22Rv1 (cell line): ENCODE data around the gene TSSC4.

ENCODE experiments used
- CTCF ChIP-seq: fragments of 450-650 bp; IDR thresholded peaks from 2 replicates; pipeline ENCODE4 v1.5.1; 2017; ENCODE audit warnings: mild to moderate bottlenecking
- ZFX ChIP-seq: fragments of 450-650 bp; IDR thresholded peaks from 2 replicates; pipeline ENCODE4 v1.6.1; 2017; ENCODE audit warnings: antibody characterized with exemption, borderline replicate concordance

DNA sequence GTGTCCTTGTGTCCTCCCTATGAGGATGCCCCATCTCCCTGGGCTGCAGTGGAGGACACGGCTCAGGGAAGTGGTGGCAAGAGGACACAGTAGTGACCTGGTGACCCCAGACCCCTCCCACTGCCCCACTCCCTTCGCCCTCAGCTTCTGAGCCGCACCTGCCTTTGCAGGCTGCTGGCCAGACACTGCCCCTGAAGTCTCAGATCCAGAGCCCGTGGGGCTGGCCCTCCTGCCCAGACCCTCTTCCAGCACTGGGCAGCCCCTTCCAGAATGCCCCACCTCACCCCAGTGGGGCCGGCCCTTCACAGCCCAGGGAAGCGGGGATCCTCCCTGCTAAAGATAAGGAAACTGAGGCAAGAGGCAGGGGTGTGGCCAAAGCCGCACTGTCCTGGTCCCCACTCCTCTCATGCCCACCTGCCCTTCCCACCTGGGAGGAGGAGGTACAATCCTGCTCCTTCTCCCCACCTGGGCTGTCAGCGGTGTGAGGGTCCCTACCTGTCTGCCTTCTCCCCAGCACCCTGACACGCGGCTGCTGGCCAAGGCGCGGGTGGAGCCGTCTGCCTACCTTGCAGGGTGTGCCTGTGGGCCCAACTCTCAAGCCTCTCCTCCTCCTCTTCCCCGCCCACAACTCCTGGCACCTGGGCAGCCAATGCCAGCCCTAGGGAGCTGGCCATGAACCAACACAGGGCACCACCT, 26.4 kb downstream of the TSSC4 start:
- TF ChIP-seq CTCF, result no peak
- no peak for TF ChIP-seq ZFX
